ENCODE results near the gene LONRF2.

DNA sequence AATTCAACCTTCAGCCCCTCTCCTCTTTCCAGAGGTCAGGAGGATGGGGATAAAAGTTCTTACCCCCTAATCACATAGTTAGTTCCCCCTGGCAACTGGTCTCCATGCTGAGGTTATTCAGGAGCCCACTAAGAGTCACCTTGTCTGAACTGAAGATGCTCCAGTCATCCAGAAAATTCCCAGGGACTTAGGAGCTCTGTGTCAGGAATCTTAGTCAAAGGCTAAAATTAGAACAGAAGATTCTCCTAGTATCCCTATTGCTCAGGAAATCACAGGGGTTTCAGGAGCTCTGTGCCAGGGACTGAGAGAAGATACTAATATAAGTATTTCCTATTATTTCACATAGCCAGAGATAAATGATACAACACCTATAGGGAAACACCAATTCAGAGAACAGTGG is 37.3 kb upstream of the LONRF2 start:
- no peak for TF ChIP-seq POLR2A (IDR thresholded peaks at IDR 0.05)
- TF ChIP-seq, protein P1, sequence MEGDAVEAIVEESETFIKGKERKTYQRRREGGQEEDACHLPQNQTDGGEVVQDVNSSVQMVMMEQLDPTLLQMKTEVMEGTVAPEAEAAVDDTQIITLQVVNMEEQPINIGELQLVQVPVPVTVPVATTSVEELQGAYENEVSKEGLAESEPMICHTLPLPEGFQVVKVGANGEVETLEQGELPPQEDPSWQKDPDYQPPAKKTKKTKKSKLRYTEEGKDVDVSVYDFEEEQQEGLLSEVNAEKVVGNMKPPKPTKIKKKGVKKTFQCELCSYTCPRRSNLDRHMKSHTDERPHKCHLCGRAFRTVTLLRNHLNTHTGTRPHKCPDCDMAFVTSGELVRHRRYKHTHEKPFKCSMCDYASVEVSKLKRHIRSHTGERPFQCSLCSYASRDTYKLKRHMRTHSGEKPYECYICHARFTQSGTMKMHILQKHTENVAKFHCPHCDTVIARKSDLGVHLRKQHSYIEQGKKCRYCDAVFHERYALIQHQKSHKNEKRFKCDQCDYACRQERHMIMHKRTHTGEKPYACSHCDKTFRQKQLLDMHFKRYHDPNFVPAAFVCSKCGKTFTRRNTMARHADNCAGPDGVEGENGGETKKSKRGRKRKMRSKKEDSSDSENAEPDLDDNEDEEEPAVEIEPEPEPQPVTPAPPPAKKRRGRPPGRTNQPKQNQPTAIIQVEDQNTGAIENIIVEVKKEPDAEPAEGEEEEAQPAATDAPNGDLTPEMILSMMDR (IDR thresholded peaks at IDR 0.05) = no peak
- no peak for TF ChIP-seq EP300 (IDR thresholded peaks at IDR 0.05)
- no peak for TF ChIP-seq POLR2AphosphoS5 (IDR thresholded peaks at IDR 0.05)
